GM12801 (cell line): Measurements from ENCODE around the gene BMP6.

Source experiments
- TF ChIP-seq, protein P1 (sequence below): IDR thresholded peaks from one replicate; pipeline ENCODE4 v1.5.1; 2011; ENCODE audit warnings: control low read depth; ENCODE audit not compliant: insufficient read length; ENCODE audit errors: extremely low read depth

Gene BMP6

DNA sequence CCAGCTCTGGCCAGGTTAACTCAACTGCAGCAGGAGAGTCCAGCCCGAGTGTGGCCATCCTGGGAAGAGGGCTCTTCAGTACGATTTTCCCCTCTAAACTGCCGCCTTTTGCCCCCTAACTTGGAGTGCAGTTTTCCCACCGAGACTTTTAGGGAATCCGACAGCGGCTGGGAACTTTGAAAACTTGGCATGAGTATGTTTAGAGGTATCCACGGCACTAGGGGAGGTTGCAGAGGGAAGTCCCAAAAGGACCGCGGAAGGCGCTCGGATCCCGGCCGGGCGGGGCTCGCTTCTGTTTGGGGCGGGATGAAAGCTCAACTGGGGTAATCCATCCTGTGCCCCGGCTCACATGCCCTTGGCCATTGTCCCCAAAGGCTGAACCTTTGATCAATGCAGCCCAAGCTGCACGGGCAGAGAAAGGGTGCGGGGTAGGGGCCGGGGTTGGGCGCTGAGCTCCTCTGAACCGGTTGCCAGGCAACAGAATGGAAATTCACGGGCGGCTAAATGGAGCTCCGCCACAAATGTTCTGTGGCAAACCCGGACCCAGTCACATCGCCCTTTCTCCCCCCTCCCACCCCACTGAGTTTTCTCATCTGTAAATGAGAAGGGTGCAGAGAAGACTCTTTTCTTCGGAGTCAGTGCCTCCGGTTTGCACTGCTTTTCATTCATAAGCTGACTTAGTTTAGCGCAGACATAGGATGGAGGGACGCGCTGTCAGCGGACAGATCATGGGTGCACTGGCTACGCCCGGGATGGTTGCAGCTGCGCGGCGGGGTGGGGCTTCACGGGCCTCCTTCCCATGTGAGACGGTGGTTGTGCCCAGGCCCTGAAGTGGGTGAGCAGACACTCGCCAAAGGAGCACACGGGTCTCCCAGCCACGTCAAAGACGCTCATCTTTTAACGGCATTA, 2.3 kb downstream of the BMP6 start:
- TF ChIP-seq, protein P1, sequence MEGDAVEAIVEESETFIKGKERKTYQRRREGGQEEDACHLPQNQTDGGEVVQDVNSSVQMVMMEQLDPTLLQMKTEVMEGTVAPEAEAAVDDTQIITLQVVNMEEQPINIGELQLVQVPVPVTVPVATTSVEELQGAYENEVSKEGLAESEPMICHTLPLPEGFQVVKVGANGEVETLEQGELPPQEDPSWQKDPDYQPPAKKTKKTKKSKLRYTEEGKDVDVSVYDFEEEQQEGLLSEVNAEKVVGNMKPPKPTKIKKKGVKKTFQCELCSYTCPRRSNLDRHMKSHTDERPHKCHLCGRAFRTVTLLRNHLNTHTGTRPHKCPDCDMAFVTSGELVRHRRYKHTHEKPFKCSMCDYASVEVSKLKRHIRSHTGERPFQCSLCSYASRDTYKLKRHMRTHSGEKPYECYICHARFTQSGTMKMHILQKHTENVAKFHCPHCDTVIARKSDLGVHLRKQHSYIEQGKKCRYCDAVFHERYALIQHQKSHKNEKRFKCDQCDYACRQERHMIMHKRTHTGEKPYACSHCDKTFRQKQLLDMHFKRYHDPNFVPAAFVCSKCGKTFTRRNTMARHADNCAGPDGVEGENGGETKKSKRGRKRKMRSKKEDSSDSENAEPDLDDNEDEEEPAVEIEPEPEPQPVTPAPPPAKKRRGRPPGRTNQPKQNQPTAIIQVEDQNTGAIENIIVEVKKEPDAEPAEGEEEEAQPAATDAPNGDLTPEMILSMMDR = no peak

DNA sequence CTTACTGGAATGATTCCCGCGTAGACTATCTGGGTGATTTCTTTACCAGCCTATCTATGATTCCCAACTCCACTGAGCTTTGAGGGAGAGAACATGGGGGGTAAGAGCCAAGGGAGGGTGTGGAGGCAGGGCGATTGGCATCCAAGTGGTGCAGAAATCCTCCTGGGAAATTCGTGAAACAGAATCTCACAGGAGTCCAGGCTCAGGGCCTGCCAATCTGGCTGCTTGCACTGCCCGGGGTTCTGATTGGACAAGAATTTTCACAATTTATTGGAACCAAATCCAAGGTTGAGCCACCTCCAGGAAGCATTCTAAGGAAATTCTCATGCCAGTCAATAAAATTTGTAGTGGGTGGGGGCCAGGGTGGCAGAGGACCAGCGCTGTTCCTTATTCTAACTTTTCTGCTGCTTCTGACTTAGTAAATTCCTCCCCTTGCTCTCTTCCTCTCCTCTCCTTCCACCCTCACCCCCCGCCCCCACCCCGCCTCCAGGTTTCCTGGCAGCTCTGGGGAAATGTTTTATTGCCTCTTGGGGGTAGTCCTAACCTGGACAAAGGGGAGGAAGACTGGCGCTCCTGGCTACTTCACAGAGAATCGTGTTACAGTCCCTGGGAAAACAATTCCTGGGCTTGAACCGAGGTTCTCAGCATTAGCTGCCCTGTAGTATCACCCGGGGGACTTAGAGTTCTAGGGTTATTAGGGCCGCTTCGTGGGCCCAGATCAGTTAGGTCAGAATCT, 3.1 kb downstream of the BMP6 start:
- TF ChIP-seq, protein P1 = no peak

DNA sequence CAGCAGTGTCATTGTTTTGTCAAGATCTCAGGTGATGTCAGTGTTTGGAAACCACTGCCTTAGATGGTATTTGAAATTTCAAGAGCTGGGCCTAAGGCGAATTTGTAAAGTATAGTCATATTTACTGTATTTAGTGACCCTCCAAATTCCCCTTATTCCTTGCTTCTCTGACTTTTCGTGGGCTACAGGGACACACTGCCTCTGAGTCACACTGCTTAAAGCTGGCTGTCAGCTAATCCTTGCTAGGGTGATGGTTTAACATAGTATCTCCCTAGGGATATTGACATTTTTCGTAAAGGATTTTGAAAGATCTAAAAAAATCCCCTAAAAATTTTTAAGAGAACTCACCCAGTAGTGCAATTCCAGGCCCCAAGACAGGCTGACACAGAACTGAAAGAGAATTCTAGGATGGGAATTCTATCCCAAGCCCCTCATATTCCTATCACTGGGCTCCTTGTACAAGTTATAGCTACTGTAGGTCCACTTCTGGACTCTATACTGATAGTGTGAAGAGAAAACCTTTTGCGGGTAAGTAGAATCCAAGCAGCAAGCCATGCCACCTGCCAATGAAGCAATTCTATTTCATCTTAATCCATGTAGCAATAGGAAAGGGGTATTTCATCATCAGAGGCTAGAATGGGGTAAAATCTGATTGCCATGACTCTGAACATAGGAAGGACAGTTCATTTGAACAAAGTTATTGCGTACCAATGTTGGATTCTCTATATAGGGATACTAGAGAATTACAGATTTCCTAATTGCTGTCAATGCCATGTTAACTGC, 4.3 kb downstream of the BMP6 start:
- TF ChIP-seq, protein P1 = no peak

DNA sequence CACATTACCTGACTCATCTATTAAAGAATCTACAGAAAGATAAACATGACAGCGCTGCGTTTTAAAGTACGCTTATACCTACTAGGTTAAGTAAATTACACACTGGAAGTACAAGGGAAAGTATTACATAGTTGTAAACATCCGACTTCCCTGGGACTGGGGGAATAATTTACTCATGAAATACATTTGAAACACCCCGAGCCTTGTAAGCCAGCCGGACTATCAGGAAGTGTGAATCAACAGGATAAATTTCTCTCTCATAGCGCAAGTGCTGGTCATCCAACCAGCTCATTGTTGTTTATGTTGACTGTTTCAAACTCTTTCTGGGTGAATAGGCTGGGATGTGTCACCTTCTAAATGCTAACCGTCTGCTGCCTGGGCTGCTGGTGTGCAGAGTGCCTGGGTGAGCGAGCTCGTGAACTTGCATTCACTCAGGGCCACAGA, 4.9 kb downstream of the BMP6 start:
- TF ChIP-seq, protein P1 = no peak

- TF ChIP-seq, protein P1 = no peak
Measured at GRCh38 chr6:7731294-7731693, 5.4 kb downstream of the BMP6 start.

- TF ChIP-seq, protein P1 = no peak
Measured at GRCh38 chr6:7732228-7732627, 6.3 kb downstream of the BMP6 start.
